Measurements from ENCODE around the gene ZNF385C.

Gene ZNF385C

DNA sequence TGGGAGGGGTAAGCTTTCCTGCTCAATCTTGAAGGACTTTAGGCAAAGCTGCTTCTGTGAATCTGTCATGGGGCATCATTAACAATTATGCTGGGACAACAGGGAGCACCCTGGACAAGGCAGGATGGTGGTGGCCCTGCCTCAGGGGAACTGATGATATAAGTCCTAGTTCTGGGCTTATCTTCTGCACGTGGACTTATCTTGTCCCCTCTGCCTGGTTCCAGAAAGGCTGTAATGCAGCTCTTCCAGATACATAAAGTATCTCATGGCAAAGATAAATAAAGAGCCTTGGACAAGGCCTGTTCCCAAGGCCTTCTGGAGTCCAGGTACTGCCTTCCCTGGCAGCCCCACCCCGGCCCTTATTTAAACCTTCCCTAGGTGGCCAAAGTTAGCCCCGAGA lies 6.0 kb upstream of the ZNF385C start:
- TF ChIP-seq, protein P1, sequence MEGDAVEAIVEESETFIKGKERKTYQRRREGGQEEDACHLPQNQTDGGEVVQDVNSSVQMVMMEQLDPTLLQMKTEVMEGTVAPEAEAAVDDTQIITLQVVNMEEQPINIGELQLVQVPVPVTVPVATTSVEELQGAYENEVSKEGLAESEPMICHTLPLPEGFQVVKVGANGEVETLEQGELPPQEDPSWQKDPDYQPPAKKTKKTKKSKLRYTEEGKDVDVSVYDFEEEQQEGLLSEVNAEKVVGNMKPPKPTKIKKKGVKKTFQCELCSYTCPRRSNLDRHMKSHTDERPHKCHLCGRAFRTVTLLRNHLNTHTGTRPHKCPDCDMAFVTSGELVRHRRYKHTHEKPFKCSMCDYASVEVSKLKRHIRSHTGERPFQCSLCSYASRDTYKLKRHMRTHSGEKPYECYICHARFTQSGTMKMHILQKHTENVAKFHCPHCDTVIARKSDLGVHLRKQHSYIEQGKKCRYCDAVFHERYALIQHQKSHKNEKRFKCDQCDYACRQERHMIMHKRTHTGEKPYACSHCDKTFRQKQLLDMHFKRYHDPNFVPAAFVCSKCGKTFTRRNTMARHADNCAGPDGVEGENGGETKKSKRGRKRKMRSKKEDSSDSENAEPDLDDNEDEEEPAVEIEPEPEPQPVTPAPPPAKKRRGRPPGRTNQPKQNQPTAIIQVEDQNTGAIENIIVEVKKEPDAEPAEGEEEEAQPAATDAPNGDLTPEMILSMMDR (IDR thresholded peaks at IDR 0.05; ENCODE audit: low read depth, low read length), result no peak
- DNase-seq (ENCODE audit: extremely low read depth, low read depth), result no peak

DNA sequence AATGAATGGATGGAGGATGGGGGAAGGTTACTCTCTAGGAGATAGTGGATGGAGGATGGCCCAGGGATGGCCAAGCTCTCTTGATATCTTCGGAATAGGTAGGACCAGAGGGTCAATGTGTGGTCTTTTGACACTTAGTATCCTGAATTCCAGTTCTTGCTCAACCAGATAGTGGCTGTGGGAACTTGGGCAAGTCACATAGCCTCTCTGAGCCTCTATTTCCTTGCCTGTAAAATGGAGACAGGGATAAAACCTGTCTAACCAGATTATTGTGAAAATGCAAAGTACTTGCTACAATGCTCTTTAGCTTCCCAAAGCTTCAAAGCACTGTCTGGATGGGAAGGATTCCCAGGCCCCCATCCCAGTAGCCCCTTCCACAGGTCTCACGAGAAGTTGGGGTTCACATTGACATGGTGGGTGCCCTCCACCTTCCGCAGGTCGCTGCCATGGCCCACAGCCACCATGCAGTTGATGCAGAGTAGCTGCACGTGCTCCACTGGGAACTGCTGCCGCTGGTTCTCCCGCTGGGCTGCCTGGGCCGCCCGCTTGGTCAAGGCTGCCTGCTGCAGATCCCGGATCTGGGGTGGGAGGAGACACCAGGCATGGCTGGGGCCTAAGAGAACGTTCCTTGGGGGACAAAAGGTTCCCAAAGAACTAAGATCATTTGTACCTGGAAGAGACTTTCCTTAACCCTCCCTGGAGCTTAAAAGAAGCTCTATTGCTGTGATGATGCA lies 5.1 kb upstream of the ZNF385C start:
- TF ChIP-seq, protein P1 (IDR thresholded peaks at IDR 0.05; ENCODE audit: low read depth, low read length), result no peak
- no peak for DNase-seq (ENCODE audit: extremely low read depth, low read depth)

DNA sequence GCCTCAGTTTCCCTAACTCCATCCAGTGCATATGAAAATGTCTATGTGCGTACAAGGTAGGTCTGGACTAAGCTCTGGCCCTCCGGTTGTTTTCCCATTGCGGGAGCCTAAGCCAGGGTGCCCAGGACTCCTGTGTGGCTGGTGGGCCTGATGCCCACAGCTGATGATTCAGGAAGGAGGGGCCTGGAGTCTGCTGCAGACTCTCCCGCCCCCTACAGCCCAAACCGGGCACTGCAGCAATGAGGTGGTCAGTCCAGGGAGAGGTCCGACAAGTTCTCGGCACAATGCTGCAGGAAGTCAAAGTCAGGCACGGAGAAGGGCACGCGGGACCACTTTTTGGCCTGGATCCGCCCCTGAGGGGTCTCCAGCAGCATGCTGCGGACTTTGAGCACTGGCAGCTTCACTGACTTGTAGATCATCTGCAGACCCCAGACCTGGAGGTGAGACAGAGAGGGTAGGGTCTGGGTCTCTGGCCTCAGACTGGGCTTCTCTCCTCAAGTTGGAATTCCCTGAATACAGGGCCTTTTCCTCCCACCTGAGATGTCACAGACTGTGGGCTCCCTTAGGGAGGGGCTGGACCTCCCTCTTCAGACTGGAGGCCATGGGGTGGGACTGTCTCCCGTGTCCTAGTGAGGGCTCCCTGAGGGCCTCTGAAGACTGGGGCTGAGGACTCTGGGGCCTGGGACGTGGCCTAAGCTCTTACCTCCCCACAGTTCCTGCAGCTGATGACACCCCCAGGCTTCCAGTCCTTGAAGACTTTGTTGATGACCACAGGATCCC lies 3.4 kb upstream of the ZNF385C start:
- no peak for DNase-seq (ENCODE audit: extremely low read depth, low read depth)
- TF ChIP-seq, protein P1 (IDR thresholded peaks at IDR 0.05; ENCODE audit: low read depth, low read length), result peak; percentile 84

DNA sequence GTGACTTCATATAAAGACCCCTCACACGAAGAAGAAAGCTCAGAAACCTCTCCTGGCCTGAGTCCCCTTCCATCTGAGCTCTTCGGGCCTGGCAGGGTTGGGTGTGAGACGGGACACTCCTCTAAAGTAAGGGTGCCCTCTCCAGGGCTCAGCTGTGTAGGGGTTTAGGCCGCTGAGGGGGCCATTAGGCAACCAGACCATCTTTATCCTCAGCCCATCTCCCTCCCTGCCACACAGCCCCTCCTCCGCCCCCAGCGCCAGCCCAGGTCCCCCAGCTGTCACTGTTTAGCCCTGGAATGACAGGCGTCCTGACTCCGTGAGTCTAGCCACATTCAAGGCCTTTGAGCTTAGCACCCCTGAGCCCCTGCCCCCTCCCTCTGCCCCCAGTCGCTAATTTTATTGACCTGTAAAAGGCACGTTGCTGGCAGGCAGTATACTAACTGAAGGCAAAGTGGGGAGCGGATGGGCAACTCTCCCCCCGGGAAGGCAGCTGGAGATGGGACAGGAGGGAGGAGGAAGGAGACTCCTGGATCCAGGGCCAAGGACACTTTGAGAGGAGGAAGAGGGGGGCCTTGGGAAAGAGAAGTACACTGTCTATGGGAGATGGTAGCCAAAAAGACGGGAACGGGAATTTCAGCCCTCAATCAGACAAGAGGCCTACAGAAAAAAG lies 592 bp upstream of the ZNF385C start:
- DNase-seq (ENCODE audit: extremely low read depth, low read depth), result no peak
- TF ChIP-seq, protein P1 (IDR thresholded peaks at IDR 0.05; ENCODE audit: low read depth, low read length), result no peak

DNA sequence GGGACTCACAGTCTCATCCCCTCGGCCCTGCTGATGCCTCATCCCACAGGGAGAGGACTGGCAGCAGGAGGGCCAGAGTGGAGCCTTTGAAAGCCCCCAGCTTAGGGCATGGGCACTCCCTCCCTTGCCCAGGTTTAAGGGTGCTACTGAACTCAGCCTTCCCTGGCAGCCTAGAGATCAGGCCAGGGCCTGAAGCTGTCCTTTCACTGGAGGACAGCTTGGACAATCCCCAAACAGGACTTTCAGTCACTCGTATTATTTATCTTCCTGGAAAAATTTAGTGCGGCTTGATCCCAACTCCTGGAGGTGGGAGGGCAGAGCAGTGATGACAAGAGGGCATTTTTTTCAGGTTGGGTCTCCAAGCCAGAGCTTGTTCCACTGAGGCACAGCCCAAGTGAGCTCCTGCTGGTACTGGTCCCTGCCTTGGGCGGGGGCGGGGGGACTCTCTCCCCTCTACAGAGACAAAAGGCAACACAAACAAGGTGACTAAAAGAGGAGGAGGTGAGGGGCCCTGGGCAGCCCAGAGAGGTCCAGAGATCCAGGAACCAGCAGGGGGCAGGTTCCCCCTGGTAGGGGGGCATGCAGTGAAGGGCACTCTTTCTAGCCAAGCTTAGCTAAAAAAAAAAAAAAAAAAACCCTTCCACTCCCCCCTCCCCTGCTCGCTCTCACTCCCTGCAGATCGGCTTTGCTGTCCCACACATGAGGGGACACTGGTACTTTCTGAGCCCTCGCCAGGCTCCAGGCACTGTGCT lies 1.7 kb downstream of the ZNF385C start:
- no peak for DNase-seq (ENCODE audit: extremely low read depth, low read depth)
- TF ChIP-seq, protein P1 (IDR thresholded peaks at IDR 0.05; ENCODE audit: low read depth, low read length), result no peak

DNA sequence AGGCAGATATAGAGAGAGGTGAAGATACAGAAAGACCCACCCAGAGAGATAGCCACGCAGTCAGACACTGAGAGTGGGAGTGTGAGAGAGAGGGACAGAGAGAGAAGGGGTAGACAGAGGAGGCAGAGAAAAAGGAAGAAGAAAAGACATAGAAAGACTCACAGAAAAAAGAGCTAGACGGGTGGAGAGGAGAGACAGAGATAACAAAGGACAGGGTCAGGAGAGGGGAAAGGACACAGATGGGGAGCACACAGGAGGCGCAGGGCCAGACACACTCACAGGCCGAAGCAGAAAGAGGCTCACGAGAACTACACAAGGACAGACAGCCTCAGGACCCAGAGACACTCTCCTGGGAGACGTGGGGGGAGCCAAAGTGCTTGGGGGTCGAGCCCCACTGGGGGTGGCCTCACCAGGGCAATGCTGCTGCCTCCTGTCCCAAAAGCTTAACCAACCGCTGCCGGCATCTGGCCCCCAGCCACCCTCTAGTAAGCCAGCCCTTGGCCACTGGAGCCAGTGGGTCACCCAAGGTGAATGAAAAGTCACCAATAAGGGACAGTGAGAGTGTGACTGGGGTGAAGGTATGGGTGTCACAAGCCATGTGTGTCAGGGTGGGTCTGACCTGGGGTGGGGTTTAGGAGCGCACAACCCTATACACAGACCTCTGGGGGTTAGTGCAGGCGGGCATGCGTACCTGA lies 3.8 kb downstream of the ZNF385C start:
- no peak for DNase-seq (ENCODE audit: extremely low read depth, low read depth)
- TF ChIP-seq, protein P1 (IDR thresholded peaks at IDR 0.05; ENCODE audit: low read depth, low read length), result no peak
